MM.1S (cell line): ENCODE data around the gene IL17RD.

Experiments used
- DNase-seq: peaks from one replicate; pipeline ENCODE4 v3.0.0-alpha.2; 2015
- H2AFZ ChIP-seq: fragments of 300-600 bp; sonication (generic); 2 replicates; pipeline ENCODE4 v1.6.0; 2016; ENCODE audit warnings: antibody characterized with exemption, low read length
- H3F3A ChIP-seq: fragments of 300-600 bp; sonication (generic); 2 replicates; pipeline ENCODE4 v1.6.1; 2016; ENCODE audit warnings: mild to moderate bottlenecking, antibody characterized with exemption, low read length, moderate library complexity, mixed read lengths; ENCODE audit not compliant: insufficient read depth
- H3K27ac ChIP-seq: fragments of 300-600 bp; sonication (generic); 2 replicates; pipeline ENCODE4 v1.5.1; 2016; ENCODE audit warnings: mild to moderate bottlenecking, low read length
- H3K27me3 ChIP-seq: fragments of 300-600 bp; sonication (generic); replicated peaks from 2 replicates; pipeline ENCODE4 v1.6.0; 2016; ENCODE audit warnings: low read length; ENCODE audit not compliant: insufficient read depth
- H3K36me3 ChIP-seq: fragments of 300-600 bp; sonication (generic); replicated peaks from 2 replicates; pipeline ENCODE4 v1.6.1; 2016; ENCODE audit warnings: mild to moderate bottlenecking, low read length, mixed read lengths; ENCODE audit not compliant: insufficient read depth
- H3K4me1 ChIP-seq: fragments of 300-600 bp; sonication (generic); 2 replicates; pipeline ENCODE4 v1.6.1; 2016; ENCODE audit warnings: low read length, mixed read lengths
- H3K4me2 ChIP-seq: fragments of 300-600 bp; sonication (generic); 2 replicates; pipeline ENCODE4 v1.6.0; 2016; ENCODE audit warnings: low read depth, low read length
- H3K4me3 ChIP-seq: fragments of 300-600 bp; sonication (generic); 2 replicates; pipeline ENCODE4 v1.5.1; 2016; ENCODE audit warnings: low read length, mixed read lengths
- H3K79me2 ChIP-seq: fragments of 300-600 bp; sonication (generic); 2 replicates; pipeline ENCODE4 v1.6.1; 2016; ENCODE audit warnings: mixed run types, low read length, mixed read lengths
- H3K9ac ChIP-seq: fragments of 300-600 bp; sonication (generic); 2 replicates; pipeline ENCODE4 v1.6.1; 2016; ENCODE audit warnings: low read length, mixed read lengths
- H3K9me2 ChIP-seq: fragments of 300-600 bp; sonication (generic); replicated peaks from 2 replicates; pipeline ENCODE4 v1.6.1; 2016; ENCODE audit warnings: mild to moderate bottlenecking, low read length, mixed read lengths; ENCODE audit not compliant: insufficient read depth
- H3K9me3 ChIP-seq: fragments of 300-600 bp; sonication (generic); replicated peaks from 2 replicates; pipeline ENCODE4 v1.6.1; 2016; ENCODE audit warnings: mild to moderate bottlenecking, low read length, mixed read lengths; ENCODE audit not compliant: insufficient read depth
- H4K20me1 ChIP-seq: fragments of 300-600 bp; sonication (generic); 2 replicates; pipeline ENCODE4 v1.6.1; 2016; ENCODE audit warnings: mild to moderate bottlenecking, low read length, moderate library complexity, mixed read lengths; ENCODE audit not compliant: insufficient read depth
- CTCF ChIP-seq: fragments of 300-600 bp; sonication (generic); IDR thresholded peaks from 2 replicates; pipeline ENCODE4 v1.5.1; 2016; ENCODE audit warnings: antibody characterized with exemption, low read length, mixed read lengths
- EZH2 ChIP-seq: fragments of 300-600 bp; sonication (generic); optimal IDR thresholded peaks from 2 replicates; pipeline ENCODE3; 2017; ENCODE audit warnings: low read depth, mild to moderate bottlenecking, antibody characterized with exemption, low read length, mixed read lengths
- EZH2phosphoT487 ChIP-seq: fragments of 300-600 bp; sonication (generic); IDR thresholded peaks from 2 replicates; pipeline ENCODE4 v1.6.1; 2018; ENCODE audit warnings: antibody characterized with exemption, low read length

IL17RD gene

DNA sequence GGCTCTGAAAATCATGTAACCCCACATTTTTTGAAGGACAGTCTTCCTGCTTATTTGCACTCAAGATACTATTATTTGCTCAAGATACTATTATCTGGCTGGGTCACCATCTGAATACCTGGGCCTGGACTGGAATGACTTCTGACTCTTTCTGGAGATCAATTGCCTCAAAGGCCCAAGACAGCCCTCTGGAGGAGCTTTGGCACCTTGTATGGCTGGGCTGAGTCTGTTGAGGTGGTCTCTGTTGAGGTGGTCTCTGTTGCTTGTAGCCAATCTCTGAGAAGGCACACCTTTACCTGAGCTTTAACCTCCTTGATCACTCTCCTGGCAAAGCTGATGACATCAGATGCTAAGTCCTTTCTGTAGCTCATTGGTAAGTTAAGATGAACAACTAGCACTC is 71.7 kb downstream of the IL17RD start:
- no peaks in the 10 kb centered on the region for H3K27me3 ChIP-seq
- no peak overlapping the region for H3K9ac ChIP-seq
- H3K4me1 ChIP-seq = no peaks in the 10 kb centered on the region
- H3K27ac ChIP-seq = no peak overlapping the region
- H3K36me3 ChIP-seq = no peaks in the 10 kb centered on the region
- H4K20me1 ChIP-seq = no peaks in the 10 kb centered on the region
- TF ChIP-seq EZH2 = no peak
- no peak for TF ChIP-seq CTCF
- TF ChIP-seq EZH2phosphoT487 = no peak
- no peak for DNase-seq
- H3F3A ChIP-seq = no peaks in the 10 kb centered on the region
- H3K79me2 ChIP-seq = no peaks in the 10 kb centered on the region
- no peak overlapping the region for H3K4me3 ChIP-seq
- H2AFZ ChIP-seq = no peak overlapping the region
- H3K4me2 ChIP-seq = no peak overlapping the region
- H3K9me3 ChIP-seq = no peaks in the 10 kb centered on the region
- H3K9me2 ChIP-seq = no peaks in the 10 kb centered on the region

DNA sequence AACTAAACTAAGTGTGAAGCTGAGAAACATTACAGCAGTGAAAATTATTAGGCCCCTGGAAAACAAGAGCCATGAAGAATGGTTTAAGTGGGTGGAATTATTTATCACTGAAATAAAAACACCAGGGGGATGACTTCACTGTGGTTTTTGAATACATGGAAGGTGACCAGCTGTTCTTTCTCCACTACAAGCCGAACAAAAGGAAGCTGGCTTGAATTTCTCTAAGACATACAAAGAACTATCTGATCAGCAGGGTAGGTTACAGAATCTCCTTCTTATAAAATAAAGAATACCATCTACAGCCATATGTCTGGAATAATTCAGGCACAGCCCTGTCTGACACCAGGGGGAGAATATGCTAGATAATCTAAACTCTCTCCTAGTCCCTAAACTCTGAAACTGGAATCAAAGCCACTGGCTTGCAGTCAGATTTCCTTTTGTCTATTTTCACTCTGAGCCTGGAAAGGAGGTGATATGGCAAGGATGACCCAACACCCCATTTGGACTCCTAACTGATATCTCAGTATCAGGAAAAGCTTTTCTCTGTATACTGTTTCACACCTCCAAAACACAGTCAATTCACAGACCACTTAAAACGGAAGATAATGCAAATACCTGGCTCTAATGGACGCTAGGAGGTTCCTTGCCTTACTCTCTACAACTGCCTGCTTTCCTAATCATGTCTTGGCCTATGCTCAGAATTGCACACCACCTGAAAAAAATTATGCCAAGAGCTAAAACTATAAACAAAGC is 73.5 kb downstream of the IL17RD start:
- no peaks in the 10 kb centered on the region for H4K20me1 ChIP-seq
- no peaks in the 10 kb centered on the region for H3K9me2 ChIP-seq
- DNase-seq = no peak
- H3K4me2 ChIP-seq = no peak overlapping the region
- H3K79me2 ChIP-seq = no peaks in the 10 kb centered on the region
- no peaks in the 10 kb centered on the region for H3K4me1 ChIP-seq
- H3K9me3 ChIP-seq = no peaks in the 10 kb centered on the region
- no peak overlapping the region for H2AFZ ChIP-seq
- no peak overlapping the region for H3K4me3 ChIP-seq
- H3K36me3 ChIP-seq = no peaks in the 10 kb centered on the region
- TF ChIP-seq CTCF (no peak), EZH2phosphoT487 (no peak), EZH2 (no peak)
- H3K9ac ChIP-seq = no peak overlapping the region
- H3K27me3 ChIP-seq = no peaks in the 10 kb centered on the region
- H3F3A ChIP-seq = no peaks in the 10 kb centered on the region
- H3K27ac ChIP-seq = no peak overlapping the region

- Histone ChIP-seq H3K4me1 (no peaks in the 10 kb centered on the region), H3K79me2 (no peaks in the 10 kb centered on the region), H4K20me1 (no peaks in the 10 kb centered on the region), H3K9me2 (no peaks in the 10 kb centered on the region), H3K4me3 (no peak overlapping the region), H3K4me2 (no peak overlapping the region), H3K36me3 (no peaks in the 10 kb centered on the region), H3K9me3 (no peaks in the 10 kb centered on the region), H3F3A (no peaks in the 10 kb centered on the region), H3K27me3 (no peaks in the 10 kb centered on the region), H2AFZ (no peak overlapping the region), H3K9ac (no peak overlapping the region), H3K27ac (no peak overlapping the region)
- TF ChIP-seq CTCF (no peak), EZH2 (no peak), EZH2phosphoT487 (no peak)
- DNase-seq = no peak
These were observed 76.1 kb downstream of the IL17RD start for GRCh38 chr3:57089043-57089442.
